Measurements from ENCODE around the gene MUL1. TPM values are rescaled to one million over a fixed set of nuclear protein-coding genes. Genes with fewer than 3 reads are reported as not detected.

Gene MUL1
- polyA plus RNA-seq, 2 of the 4 experiments (the other 2 are of a cell fraction): 20.0 to 24.5 TPM

GRCh38 chr1:20508411-20508771, 440 bp upstream of the MUL1 start:
- TF ChIP-seq HDAC2 (IDR thresholded peaks at IDR 0.05) (no peak), HOXB13 (CRISPR knock-in tag; IDR thresholded peaks at IDR 0.05; ENCODE audit: low read depth) (no peak), USF2 (IDR thresholded peaks at IDR 0.05) (no peak), BHLHE40 (IDR thresholded peaks at IDR 0.05; ENCODE audit: low read depth, low read length) (no peak), ZFP36 (IDR thresholded peaks at IDR 0.05; ENCODE audit: borderline replicate concordance, partially characterized antibody) (no peak), NPAS2 (CRISPR knock-in tag; IDR thresholded peaks at IDR 0.05; ENCODE audit: borderline replicate concordance) (no peak), KDM1A (IDR thresholded peaks at IDR 0.05; ENCODE audit: low read depth) (no peak), ZSCAN20 (CRISPR knock-in tag; IDR thresholded peaks at IDR 0.05) (no peak), EHF (CRISPR knock-in tag; IDR thresholded peaks at IDR 0.05) (no peak)
- Histone ChIP-seq H3K4me3 (peak overlapping the region; percentile 87), H3K9me3 (no peaks in the 10 kb centered on the region), H3K27ac (peak overlapping the region; percentile 84 to 89), H3K4me1 (peaks cover 9% of the 10 kb centered on the region; the same call in 2 of the 3 replicates), H3K4me2 (peak overlapping the region; percentile 88)
- ATAC-seq: no peak
- DNase-seq (ENCODE audit: low read depth in 1 of 2, low spot score in 1 of 2): no peak
- ChIA-PET CTCF (interaction anchor here (0.9 to 2.9 kb wide), 4 partner anchors 9 to 146 kb away, joined by 3 to 8 read pairs (median 3); no protein-coding TSS in a partner anchor), POLR2A (interaction anchor here (0.5 to 1.3 kb wide), 3 partner anchors 23 to 953 kb away, joined by 3 to 13 read pairs (median 4); partner anchors contain the start of genes CAMK2N1 and DDOST)
- FAIRE-seq: no peak
- WGBS (ENCODE audit: missing lambda C conversion rate): 57% methylated on average over 5 of the region's 5 CpGs

DNA sequence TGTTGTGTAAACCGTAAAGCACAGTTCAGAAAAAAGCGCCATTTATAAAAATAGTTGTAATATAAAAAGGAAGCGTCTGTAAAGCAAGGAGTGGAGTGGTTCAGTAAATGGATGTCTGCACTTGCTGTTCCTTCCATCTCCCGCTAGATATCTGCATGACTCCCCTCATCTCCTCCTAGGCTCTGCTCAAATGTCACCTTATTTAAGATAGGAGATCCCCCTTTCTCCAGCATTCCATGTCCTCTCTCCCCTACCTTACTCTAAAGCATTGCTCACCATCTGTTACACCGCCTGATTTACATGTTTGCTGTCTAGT, 745 bp downstream of the MUL1 start:
- no peak for DNase-seq (ENCODE audit: low read depth in 1 of 2, low spot score in 1 of 2)
- peak overlapping the region; percentile 84 to 89 for H3K27ac ChIP-seq
- 25% methylated on average over 5 of the region's 5 CpGs for WGBS (ENCODE audit: missing lambda C conversion rate)
- H3K4me2 ChIP-seq: peak overlapping the region; percentile 83
- no peak for FAIRE-seq
- ChIA-PET POLR2A (interaction anchor here (0.8 to 1.3 kb wide), 2 partner anchors 21 to 45 kb away, joined by 5 to 13 read pairs; partner anchors contain the start of genes CAMK2N1 and FAM43B), CTCF (interaction anchor here (1.3 to 2.9 kb wide), 2 partner anchors 13 to 17 kb away, joined by 3 to 8 read pairs; no protein-coding TSS in a partner anchor)
- TF ChIP-seq PHF8 (IDR thresholded peaks at IDR 0.05; ENCODE audit: borderline replicate concordance, low read depth) (no peak), RNF2 (IDR thresholded peaks at IDR 0.05; ENCODE audit: borderline replicate concordance, low read depth) (no peak), HOXB13 (CRISPR knock-in tag; IDR thresholded peaks at IDR 0.05; ENCODE audit: low read depth) (no peak), EHF (CRISPR knock-in tag; IDR thresholded peaks at IDR 0.05) (no peak)
- peaks cover 9% of the 10 kb centered on the region; the same call in 2 of the 3 replicates for H3K4me1 ChIP-seq
- no peaks in the 10 kb centered on the region for H3K9me3 ChIP-seq
- H3K4me3 ChIP-seq: peak overlapping the region; percentile 87
- peak; percentile 6 to 44; a peak in 3 of 6 replicates for ATAC-seq

- ATAC-seq (no peak), FAIRE-seq (no peak), DNase-seq (ENCODE audit: low read depth in 1 of 2, low spot score in 1 of 2) (no peak)
- WGBS (ENCODE audit: missing lambda C conversion rate): 83% methylated on average over 1 of the region's 1 CpG
- no peak overlapping the region for H3K27ac ChIP-seq
- ChIA-PET CTCF (interaction anchor here (0.7 kb wide), 1 partner anchor 13 kb away, joined by 3 read pairs; no protein-coding TSS in a partner anchor), POLR2A (no interaction called here)
- H3K4me1 ChIP-seq: peaks cover 9% of the 10 kb centered on the region; the same call in 2 of the 3 replicates
- no peak for TF ChIP-seq EHF (CRISPR knock-in tag; IDR thresholded peaks at IDR 0.05)
- no peak for TF ChIP-seq FOSL2 (IDR thresholded peaks at IDR 0.05)
- no peak for TF ChIP-seq FOSL2 (CRISPR knock-in tag; IDR thresholded peaks at IDR 0.05)
- no peak for TF ChIP-seq KDM1A (IDR thresholded peaks at IDR 0.05; ENCODE audit: low read depth)
- no peak for TF ChIP-seq SREBF2 (IDR thresholded peaks at IDR 0.05)
- TF ChIP-seq CHD4 (IDR thresholded peaks at IDR 0.05; ENCODE audit: borderline replicate concordance): no peak
- TF ChIP-seq NFE2L2 (conservative IDR thresholded peaks at IDR 0.05; ENCODE audit: low read length): no peak
- TF ChIP-seq ZC3H11A (IDR thresholded peaks at IDR 0.05): no peak
- no peak for TF ChIP-seq CBX8 (IDR thresholded peaks at IDR 0.05)
- TF ChIP-seq NPAS2 (CRISPR knock-in tag; IDR thresholded peaks at IDR 0.05; ENCODE audit: borderline replicate concordance): no peak
- TF ChIP-seq POLR2AphosphoS2 (conservative IDR thresholded peaks at IDR 0.05; ENCODE audit: low read length): no peak
- TF ChIP-seq MAZ (IDR thresholded peaks at IDR 0.05; ENCODE audit: borderline replicate concordance, low read depth, low read length): no peak
- no peak for TF ChIP-seq CHD2 (IDR thresholded peaks at IDR 0.05; ENCODE audit: low read length, partially characterized antibody)
- TF ChIP-seq JUNB (IDR thresholded peaks at IDR 0.05): no peak
- TF ChIP-seq BHLHE40 (IDR thresholded peaks at IDR 0.05; ENCODE audit: low read depth, low read length): no peak
- no peak for TF ChIP-seq HOXA7 (CRISPR knock-in tag; IDR thresholded peaks at IDR 0.05)
- H3K4me2 ChIP-seq: no peak overlapping the region
- no peak overlapping the region for H3K4me3 ChIP-seq
- no peaks in the 10 kb centered on the region for H3K9me3 ChIP-seq
Measured at GRCh38 chr1:20505488-20505887, 2.5 kb downstream of the MUL1 start.

Data from A549 (cell line).